DND-41 (cell line): ENCODE data around the gene ZBTB21.
A peak's percentile ranks its signal among the peaks of the same experiment; 100 is the strongest.

Experiments
- ATAC-seq: fragments of 200-7000 bp; cut with Tn5 transposase; 3 replicates; pipeline ENCODE4 v1.9.1; 2021; ENCODE audit warnings: low read depth; ENCODE audit not compliant: insufficient read depth
- DNase-seq: peaks from one replicate; pipeline ENCODE4 v3.0.0-alpha.2; 2020
- H2AFZ ChIP-seq: 2 replicates; pipeline ENCODE4 v1.6.0; 2012; ENCODE audit warnings: low read depth, low read length
- H3K27ac ChIP-seq: 2 replicates; pipeline ENCODE4 v1.5.1; 2012; ENCODE audit warnings: low read length, inconsistent platforms
- H3K27me3 ChIP-seq: fragments of 200-600 bp; sonication (generic); 2 replicates; pipeline ENCODE4 v1.6.0; 2012; ENCODE audit warnings: low read length, mild to moderate bottlenecking, inconsistent platforms; ENCODE audit not compliant: insufficient read depth, poor library complexity
- H3K36me3 ChIP-seq: 2 replicates; pipeline ENCODE4 v1.5.1; 2012; ENCODE audit warnings: low read length, inconsistent platforms; ENCODE audit not compliant: insufficient read depth
- H3K4me1 ChIP-seq: 2 replicates; pipeline ENCODE4 v1.5.1; 2012; ENCODE audit warnings: mild to moderate bottlenecking, low read length; ENCODE audit not compliant: insufficient read depth
- H3K4me2 ChIP-seq: 2 replicates; pipeline ENCODE4 v1.6.0; 2012; ENCODE audit warnings: mild to moderate bottlenecking, moderate library complexity, low read length, inconsistent platforms; ENCODE audit not compliant: insufficient read depth
- H3K4me3 ChIP-seq, 2 experiments: fragments of 200-600 bp in 1 of 2; shearing (Covaris generic) in 1 of 2; 2 replicates each; pipeline ENCODE4 v1.5.1; 2012 to 2016; ENCODE audit warnings: inconsistent platforms in 2 of 2, low read length in 2 of 2, mild to moderate bottlenecking in 2 of 2, low read depth in 1 of 2, moderate library complexity in 1 of 2
- H3K79me2 ChIP-seq: 2 replicates; pipeline ENCODE4 v1.6.0; 2012; ENCODE audit warnings: low read length, inconsistent platforms; ENCODE audit not compliant: insufficient read depth
- H3K9ac ChIP-seq: 2 replicates; pipeline ENCODE4 v1.6.0; 2012; ENCODE audit warnings: low read depth, mild to moderate bottlenecking, inconsistent platforms, low read length, moderate library complexity
- H3K9me3 ChIP-seq: 2 replicates; pipeline ENCODE4 v1.5.1; 2012; ENCODE audit warnings: low read length, moderate library complexity, mild to moderate bottlenecking, inconsistent platforms; ENCODE audit not compliant: insufficient read depth, severe bottlenecking
- H4K20me1 ChIP-seq: 2 replicates; pipeline ENCODE4 v1.6.0; 2012; ENCODE audit warnings: low read length; ENCODE audit not compliant: insufficient read depth
- CTCF ChIP-seq: IDR thresholded peaks from 2 replicates; pipeline ENCODE4 v1.5.1; 2012; ENCODE audit warnings: borderline replicate concordance, low read length, moderate library complexity, mild to moderate bottlenecking; ENCODE audit not compliant: poor library complexity, severe bottlenecking; ENCODE audit errors: extremely low read depth
- EZH2 ChIP-seq: IDR thresholded peaks from 3 replicates; pipeline ENCODE4 v1.6.1; 2012; ENCODE audit warnings: borderline replicate concordance, low read depth, mild to moderate bottlenecking, moderate library complexity, low read length, inconsistent platforms; ENCODE audit not compliant: severe bottlenecking

ZBTB21 gene

GRCh38 chr21:42049578-42050430, 39.6 kb upstream of the ZBTB21 start:
- Histone ChIP-seq H3K79me2 (no peaks in the 10 kb centered on the region), H3K4me2 (no peak overlapping the region), H3K9me3 (no peaks in the 10 kb centered on the region), H4K20me1 (no peaks in the 10 kb centered on the region), H3K4me3 (no peak overlapping the region), H2AFZ (no peak overlapping the region), H3K27ac (no peak overlapping the region), H3K9ac (no peak overlapping the region), H3K27me3 (no peaks in the 10 kb centered on the region), H3K36me3 (no peaks in the 10 kb centered on the region), H3K4me1 (peaks cover 8% of the 10 kb centered on the region)
- DNase-seq (no peak), ATAC-seq (no peak)
- peak; percentile 5 for TF ChIP-seq CTCF
- TF ChIP-seq EZH2, result no peak

- no peaks in the 10 kb centered on the region for H3K36me3 ChIP-seq
Measured at GRCh38 chr21:42048870-42049577, 38.9 kb upstream of the ZBTB21 start.

GRCh38 chr21:42047821-42048613, 37.9 kb upstream of the ZBTB21 start:
- no peak overlapping the region for H3K27ac ChIP-seq
- H3K4me2 ChIP-seq, result no peak overlapping the region
- H3K27me3 ChIP-seq, result no peaks in the 10 kb centered on the region
- H2AFZ ChIP-seq, result no peak overlapping the region
- no peak overlapping the region for H3K4me3 ChIP-seq
- no peak for ATAC-seq
- no peak for DNase-seq
- no peaks in the 10 kb centered on the region for H3K36me3 ChIP-seq
- no peaks in the 10 kb centered on the region for H4K20me1 ChIP-seq
- H3K9me3 ChIP-seq, result no peaks in the 10 kb centered on the region
- H3K4me1 ChIP-seq, result peaks cover 8% of the 10 kb centered on the region
- TF ChIP-seq CTCF (no peak), EZH2 (no peak)
- H3K9ac ChIP-seq, result no peak overlapping the region
- H3K79me2 ChIP-seq, result no peaks in the 10 kb centered on the region

More at GRCh38 chr21:42048870-42049577, 38.9 kb upstream of the ZBTB21 start:
- DNase-seq (no peak), ATAC-seq (no peak)
- Histone ChIP-seq H3K9ac (no peak overlapping the region), H3K27ac (no peak overlapping the region), H2AFZ (no peak overlapping the region), H3K9me3 (no peaks in the 10 kb centered on the region), H4K20me1 (no peaks in the 10 kb centered on the region), H3K4me3 (no peak overlapping the region), H3K4me1 (peaks cover 8% of the 10 kb centered on the region), H3K79me2 (no peaks in the 10 kb centered on the region), H3K27me3 (no peaks in the 10 kb centered on the region), H3K4me2 (no peak overlapping the region)
- no peak for TF ChIP-seq EZH2
- TF ChIP-seq CTCF, result no peak
